ENCODE measurements around the gene OVOL3.
A peak's percentile ranks its signal among the peaks of the same experiment; 100 is the strongest.

Gene OVOL3

GRCh38 chr19:36113894-36114720 is 3.2 kb downstream of the OVOL3 start:
- TF ChIP-seq, protein P1, sequence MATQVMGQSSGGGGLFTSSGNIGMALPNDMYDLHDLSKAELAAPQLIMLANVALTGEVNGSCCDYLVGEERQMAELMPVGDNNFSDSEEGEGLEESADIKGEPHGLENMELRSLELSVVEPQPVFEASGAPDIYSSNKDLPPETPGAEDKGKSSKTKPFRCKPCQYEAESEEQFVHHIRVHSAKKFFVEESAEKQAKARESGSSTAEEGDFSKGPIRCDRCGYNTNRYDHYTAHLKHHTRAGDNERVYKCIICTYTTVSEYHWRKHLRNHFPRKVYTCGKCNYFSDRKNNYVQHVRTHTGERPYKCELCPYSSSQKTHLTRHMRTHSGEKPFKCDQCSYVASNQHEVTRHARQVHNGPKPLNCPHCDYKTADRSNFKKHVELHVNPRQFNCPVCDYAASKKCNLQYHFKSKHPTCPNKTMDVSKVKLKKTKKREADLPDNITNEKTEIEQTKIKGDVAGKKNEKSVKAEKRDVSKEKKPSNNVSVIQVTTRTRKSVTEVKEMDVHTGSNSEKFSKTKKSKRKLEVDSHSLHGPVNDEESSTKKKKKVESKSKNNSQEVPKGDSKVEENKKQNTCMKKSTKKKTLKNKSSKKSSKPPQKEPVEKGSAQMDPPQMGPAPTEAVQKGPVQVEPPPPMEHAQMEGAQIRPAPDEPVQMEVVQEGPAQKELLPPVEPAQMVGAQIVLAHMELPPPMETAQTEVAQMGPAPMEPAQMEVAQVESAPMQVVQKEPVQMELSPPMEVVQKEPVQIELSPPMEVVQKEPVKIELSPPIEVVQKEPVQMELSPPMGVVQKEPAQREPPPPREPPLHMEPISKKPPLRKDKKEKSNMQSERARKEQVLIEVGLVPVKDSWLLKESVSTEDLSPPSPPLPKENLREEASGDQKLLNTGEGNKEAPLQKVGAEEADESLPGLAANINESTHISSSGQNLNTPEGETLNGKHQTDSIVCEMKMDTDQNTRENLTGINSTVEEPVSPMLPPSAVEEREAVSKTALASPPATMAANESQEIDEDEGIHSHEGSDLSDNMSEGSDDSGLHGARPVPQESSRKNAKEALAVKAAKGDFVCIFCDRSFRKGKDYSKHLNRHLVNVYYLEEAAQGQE (IDR thresholded peaks at IDR 0.05; ENCODE audit: insufficient replicate concordance, low read depth) = no peak
- TF ChIP-seq CTCF (IDR thresholded peaks at IDR 0.05; ENCODE audit: insufficient read depth, low read length) (no peak), GABPA (IDR thresholded peaks at IDR 0.05; ENCODE audit: low read depth) (no peak)
- H3K27ac ChIP-seq (replicated peaks) = peak overlapping the region; percentile 64
- peak in 1 of 2 experiments; percentile 10 for DNase-seq (ENCODE audit: low read depth in 1 of 2, low spot score in 1 of 2)
- H3K27me3 ChIP-seq (ENCODE audit: insufficient read depth, poor library complexity, severe bottlenecking) = no peaks in the 10 kb centered on the region
- peak overlapping the region; percentile 97 for H3K4me3 ChIP-seq (replicated peaks; ENCODE audit: insufficient read depth, low read length)

- TF ChIP-seq POLR2AphosphoS5 (IDR thresholded peaks at IDR 0.05; ENCODE audit: low read depth) (peak; percentile 61; the same call in 1 of the 2 replicates), CTCF (IDR thresholded peaks at IDR 0.05; ENCODE audit: insufficient read depth, low read length) (no peak), SPI1 (IDR thresholded peaks at IDR 0.05; ENCODE audit: borderline replicate concordance, low read depth) (no peak), GABPA (IDR thresholded peaks at IDR 0.05; ENCODE audit: low read depth) (no peak)
- TF ChIP-seq, protein P1 (IDR thresholded peaks at IDR 0.05; ENCODE audit: insufficient replicate concordance, low read depth) = peak; percentile 34
- Histone ChIP-seq H3K27me3 (ENCODE audit: insufficient read depth, poor library complexity, severe bottlenecking) (no peaks in the 10 kb centered on the region), H3K4me3 (replicated peaks; ENCODE audit: insufficient read depth, low read length) (peak within 1 kb of the TSS; percentile 97), H3K27ac (replicated peaks) (peak within 1 kb of the TSS; percentile 64)
- peak; percentile 99 to 100 for DNase-seq (ENCODE audit: low read depth in 1 of 2, low spot score in 1 of 2)
These were observed 3.9 kb downstream of the OVOL3 start, which contains the start of gene POLR2I for GRCh38 chr19:36114721-36115452. POLR2I (minus strand) TSS chr19:36114875; CDS start chr19:36114856, 19 bp downstream.

DNA sequence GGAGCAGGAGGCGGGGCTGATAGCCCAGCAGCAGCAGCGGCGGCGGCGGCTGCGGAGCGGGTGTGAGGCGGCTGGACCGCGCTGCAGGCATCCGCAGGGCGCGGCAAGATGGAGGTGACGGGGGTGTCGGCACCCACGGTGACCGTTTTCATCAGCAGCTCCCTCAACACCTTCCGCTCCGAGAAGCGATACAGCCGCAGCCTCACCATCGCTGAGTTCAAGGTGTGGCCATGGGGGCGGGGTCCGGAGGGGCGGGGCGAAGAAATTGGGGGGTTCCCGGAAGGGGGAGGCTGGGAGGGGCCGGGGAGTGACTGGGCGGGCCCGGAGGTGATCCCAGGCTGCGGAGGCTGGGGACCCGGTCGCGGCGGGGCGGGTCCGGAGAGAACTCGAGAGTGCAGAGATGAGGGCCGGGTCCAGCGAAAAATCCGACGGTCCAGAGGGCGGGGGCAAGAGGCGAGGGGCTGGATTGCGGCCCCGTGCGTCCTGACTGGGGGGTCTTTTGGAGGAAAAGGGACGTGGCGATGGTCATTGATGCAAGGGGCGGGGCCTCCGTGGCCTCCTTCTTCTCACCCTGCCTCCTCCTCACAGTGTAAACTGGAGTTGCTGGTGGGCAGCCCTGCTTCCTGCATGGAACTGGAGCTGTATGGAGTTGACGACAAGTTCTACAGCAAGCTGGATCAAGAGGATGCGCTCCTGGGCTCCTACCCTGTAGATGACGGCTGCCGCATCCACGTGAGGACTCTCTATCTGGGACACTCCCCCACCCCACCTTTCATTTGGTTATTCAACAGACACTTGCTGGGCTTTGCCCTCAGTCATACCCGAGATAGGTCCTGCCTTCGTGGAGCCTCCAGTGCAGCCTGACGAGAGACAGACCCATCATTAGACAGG is 4.8 kb downstream of the OVOL3 start, which contains the start of gene TBCB:
Gene TBCB (plus strand): TSS at position 16 of the 891 bp plus-strand sequence. CDS start 93 bp downstream, at position 109.
- DNase-seq (ENCODE audit: low read depth in 1 of 2, low spot score in 1 of 2) = peak; percentile 9 to 27

More for the DNA sequence above, 4.8 kb downstream of the OVOL3 start, which contains the start of gene TBCB:
- no peaks in the 10 kb centered on the region for H3K27me3 ChIP-seq (ENCODE audit: insufficient read depth, poor library complexity, severe bottlenecking)
- TF ChIP-seq CTCF (IDR thresholded peaks at IDR 0.05; ENCODE audit: insufficient read depth, low read length) (no peak), POLR2AphosphoS5 (IDR thresholded peaks at IDR 0.05; ENCODE audit: low read depth) (peak; percentile 75; the same call in 1 of the 2 replicates)
- H3K27ac ChIP-seq (replicated peaks) = peak within 1 kb of the TSS; percentile 64
- peak within 1 kb of the TSS; percentile 97 for H3K4me3 ChIP-seq (replicated peaks; ENCODE audit: insufficient read depth, low read length)

Data from HL-60 (cell line).